Activated T-helper 9 cell treated with anti-CD3 and anti-CD28 coated beads, Interleukin-2, amount 50 U/mL, for 16 hours (primary cell): Measurements from ENCODE around the gene COL4A2.

Experiments used
- DNase-seq: peaks from one replicate; pipeline ENCODE4 v3.0.0-alpha.2; 2020; ENCODE audit warnings: low read depth

Gene COL4A2

DNA sequence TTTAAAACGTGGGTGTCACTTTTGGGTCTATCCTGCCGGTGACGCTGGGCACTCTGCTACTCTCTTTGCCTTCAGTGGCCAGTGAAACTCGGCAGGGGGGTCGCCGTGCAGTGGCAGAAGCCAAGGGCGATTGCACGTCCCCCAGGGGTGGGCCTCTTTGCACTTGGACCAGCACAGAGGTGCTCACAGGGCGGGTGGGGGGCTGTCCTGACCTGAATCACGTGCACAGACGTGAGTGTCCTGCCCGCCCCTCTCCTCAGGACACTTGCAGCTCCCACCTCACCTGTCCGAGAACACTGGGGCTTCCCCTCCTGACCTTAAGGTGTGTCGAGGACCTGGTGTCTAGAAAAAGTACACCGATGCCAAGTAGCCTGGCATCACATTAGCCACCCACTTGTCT lies 16.3 kb upstream of the COL4A2 start:
- DNase-seq = no peak

DNA sequence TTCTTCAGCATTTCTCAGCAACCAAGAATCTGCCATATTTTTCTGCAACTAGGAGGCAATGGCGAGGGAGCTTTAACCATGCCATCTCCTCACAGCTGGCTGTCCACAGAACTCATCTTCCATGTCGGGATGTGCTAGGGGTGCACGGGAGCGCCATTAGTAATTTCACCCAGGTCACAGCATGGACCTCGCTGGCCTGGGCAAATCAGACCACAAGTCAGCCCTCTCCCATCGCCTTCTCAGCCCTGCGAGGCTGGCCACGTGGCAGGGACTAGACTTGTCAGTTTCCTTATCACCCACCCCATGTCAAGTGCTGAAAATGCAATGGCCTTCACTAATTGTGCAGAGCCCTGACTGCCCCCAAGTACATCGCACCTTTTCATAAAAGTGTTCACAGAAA lies 15.8 kb upstream of the COL4A2 start:
- no peak for DNase-seq

DNA sequence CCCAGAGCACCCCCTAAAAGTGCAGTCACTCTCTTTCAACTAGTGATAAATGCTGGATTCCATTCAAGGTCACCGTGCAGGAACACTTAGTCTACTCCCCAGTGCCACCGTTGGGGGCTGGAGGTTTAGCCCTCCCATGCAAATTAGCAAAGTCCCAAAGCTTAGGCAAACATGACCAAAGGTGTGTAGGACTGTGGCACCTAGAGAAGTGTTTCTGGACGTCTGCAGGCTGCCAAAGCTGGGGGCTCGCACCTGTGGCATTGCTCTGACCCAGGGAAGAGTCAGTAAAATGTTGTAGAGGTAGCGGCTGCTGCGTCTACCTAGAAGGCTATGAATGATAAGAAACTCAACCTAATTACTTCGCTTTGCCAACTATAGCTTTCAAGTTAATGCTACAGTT lies 14.0 kb upstream of the COL4A2 start:
- no peak for DNase-seq

DNA sequence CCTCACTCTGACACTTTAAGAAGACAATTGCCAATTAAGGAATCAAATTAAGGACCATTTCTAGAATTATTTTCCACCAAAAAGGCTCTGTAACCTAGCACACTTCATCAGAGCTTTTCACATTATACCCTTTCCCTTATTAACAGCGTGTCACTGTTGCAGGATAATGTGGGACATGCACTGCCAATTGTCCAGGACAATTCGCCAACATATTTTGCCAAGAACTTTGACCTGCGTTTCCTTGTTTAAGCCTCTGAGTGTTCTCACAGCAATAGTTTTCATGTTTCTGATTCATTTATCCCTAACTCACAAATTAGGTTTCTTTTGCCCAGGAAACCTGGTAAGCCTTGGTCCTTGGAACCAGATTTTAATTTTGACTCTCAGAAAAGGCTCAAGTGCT lies 13.4 kb upstream of the COL4A2 start:
- no peak for DNase-seq

DNA sequence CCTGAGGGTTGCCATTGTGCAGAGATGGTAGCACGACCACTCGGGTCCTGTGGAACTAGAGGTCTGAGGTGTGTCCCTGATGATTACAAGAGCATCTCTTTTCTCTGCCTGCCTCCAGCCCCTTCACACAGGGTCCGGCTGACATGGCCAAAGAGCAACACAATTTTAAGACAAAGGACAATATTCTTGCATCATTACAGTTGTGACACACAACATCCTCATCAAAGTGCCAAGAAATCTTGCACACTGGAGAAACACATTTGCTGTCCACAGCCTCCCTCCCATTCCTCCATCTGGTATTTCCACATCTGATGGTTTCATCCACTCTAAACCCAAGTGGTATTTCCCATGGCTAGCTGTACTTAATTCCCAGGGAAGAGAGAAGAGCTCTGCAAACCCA lies 12.9 kb upstream of the COL4A2 start:
- DNase-seq = no peak

DNA sequence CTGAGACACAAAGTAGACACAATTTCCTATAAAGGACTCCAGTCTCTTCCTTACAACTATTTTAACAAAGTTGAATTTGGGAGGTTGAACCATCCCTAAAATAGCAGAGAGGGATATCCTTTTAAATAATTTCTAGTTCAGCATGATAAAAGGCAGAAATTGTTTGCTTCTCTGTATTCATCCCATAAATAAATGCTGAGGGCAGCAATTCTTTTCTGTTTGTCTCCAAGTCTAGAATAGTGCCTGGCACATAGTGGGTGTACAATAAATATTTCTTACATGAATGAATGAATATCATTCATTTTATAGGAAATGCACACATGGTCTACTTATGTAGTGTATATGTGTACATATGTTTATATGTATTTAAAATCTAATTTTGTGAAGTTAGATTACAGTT lies 12.5 kb upstream of the COL4A2 start:
- DNase-seq = no peak

DNA sequence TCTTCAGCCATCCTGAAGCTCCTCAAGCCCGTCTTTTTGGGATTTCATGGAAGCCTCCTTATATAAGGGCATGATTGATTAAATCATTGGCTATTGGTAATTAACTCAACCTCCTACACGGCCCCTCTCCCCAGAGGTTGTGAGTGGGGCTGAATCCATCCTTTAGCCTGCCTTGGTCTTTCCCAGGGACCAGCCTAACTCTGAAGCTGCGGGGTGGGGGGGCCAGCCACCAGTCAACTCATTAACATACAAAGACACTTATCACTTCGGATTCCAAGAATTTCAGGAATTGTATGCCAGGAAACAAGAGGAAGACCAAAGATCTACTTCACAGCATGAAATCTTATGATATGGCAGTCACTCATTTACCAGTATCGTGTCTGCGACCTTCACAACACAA lies 10.1 kb upstream of the COL4A2 start:
- DNase-seq = no peak

DNA sequence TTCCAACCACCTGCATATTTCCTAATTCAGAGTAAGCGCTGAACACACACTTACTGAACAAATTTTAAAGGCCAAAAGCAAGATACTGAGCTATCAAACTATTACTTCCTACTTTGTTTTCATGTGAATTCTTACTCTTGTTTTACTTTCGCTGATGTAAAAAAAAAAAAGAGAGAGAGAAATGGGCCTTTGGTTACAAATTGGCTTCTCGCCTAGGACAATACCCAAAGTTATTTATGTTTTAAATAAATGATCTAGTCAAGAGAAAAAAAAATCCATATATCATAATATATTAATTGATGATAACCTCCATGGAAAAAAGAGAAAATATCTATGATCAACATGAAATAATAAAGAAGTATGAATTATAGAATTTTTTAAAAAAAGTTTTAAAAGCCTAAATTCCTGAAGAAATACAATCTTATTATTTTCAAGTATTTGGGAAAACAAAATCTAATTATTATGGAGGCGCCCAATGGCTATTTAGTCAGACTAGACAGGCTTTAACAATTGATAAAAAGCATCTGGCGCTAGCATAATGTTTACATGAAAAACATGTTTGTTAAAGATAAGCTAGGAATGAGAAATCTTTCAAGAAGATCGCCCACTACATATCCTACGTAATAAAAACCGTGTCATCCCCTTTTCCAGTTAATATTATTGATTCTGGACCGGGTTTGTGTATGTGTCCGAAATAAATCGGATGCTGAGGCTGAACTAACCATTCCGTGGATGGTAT lies 9.1 kb upstream of the COL4A2 start:
- no peak for DNase-seq

DNA sequence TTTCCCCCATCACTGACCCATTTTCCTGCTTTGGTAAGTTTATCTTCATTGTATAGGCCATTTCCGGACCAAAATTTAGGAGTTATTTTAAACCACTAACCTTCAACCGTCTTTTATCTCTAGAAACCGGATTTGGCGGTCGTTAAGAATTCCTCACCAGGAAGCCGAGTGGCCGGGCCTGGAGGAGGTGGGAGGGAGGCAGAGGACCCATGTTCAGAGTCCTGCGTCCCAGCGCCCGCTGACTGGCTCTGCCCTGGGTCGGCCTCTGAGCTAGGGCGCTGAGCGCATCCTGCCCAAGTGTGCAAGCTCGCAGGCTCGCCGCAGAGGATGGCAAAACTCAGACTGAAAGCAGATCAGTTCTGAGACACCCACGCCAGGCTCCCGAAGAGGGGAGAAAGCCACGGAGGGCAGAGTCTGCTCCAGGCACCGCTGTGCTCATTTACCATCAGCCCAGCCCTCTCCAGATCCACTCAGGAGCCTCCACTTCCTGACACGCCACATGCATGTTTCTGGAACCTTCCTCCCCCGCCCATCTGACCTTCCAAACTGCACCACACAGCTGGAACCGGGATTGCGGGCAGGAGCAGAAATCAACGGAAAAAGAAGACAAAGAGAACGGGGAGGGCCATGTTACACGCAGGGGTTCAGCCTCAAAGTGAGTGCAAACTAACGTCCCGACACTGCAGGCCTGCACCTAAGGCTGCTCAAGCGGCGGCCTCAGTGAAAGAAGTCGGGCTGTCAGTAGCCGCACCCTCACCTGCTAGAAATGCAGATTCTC lies 8.4 kb upstream of the COL4A2 start:
- no peak for DNase-seq

DNA sequence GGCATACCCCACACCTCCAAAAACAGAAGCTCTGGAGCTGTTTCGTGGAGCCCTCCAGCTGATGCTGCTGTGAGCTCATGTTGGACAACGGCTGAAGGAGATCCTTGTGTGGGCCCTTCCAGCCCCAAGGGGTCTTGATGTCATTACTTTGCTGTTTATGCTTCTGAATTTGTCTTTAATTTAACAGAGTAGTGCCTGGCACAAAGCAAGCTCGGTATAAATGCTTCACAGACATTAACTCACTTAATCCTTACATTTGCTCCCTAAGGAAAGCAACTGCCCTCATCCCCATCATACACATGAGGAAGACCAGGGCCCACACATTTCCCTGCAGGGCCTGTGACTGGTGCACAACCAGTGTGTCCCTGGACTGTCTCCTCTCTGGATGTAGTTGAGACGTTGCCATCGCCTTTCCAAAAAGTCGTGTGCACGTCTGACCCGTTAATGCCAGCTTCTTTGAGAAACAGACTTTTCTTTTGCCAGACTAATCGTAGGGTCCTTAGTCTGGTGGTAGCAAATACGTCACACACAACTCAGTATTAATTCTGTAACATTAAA lies 7.7 kb upstream of the COL4A2 start:
- no peak for DNase-seq

DNA sequence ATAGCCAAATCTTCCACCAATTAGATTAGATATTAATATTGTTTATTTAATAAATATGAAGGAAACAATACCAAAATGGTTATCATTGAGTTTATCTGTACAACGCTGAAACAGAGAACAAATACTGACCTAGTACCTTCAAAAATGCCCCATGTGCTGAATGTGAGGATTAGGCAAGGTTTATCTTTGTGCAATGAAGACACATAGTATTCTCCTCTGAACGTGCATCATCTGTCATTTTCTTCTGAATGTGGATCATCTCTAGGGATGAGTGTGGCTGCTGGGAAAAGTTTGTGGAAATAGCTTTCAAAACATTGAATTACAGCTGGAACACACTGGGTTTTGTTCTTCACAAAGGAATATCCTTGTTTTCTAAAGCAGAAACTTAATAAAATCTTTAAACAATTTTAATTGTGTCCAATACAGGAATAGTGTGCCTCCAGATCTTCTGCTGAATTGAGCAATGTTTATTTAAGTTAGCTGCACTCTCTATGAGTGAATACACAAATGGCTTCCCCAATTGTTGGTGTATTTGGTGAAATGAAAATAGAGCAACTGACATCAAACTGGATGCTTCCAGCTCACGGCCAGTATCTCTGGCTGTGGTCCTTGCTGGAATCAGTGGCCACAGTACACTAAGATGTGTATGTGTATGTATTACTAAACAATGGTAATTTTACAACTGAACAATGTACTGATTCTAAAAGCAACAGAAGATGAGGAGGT lies 6.8 kb upstream of the COL4A2 start:
- no peak for DNase-seq

DNA sequence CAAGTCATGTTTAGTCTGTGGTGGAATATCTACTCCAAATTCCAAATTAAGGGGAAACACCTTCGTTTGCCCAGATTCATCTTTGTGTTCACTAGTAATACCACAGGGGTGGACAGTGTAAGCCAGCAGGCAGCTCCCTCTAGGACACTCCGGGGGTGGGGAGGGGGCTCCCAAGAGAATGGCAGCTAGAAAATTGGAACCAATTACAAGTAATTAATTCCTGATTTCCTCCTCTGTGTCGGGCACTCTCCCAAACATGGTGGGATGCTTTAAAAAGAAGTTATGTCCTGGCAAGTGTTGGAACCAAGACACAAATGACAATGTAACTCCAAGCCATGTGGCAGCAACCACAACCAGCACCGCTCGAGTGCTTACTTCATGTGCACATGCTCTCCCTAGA lies 6.0 kb upstream of the COL4A2 start:
- no peak for DNase-seq

DNA sequence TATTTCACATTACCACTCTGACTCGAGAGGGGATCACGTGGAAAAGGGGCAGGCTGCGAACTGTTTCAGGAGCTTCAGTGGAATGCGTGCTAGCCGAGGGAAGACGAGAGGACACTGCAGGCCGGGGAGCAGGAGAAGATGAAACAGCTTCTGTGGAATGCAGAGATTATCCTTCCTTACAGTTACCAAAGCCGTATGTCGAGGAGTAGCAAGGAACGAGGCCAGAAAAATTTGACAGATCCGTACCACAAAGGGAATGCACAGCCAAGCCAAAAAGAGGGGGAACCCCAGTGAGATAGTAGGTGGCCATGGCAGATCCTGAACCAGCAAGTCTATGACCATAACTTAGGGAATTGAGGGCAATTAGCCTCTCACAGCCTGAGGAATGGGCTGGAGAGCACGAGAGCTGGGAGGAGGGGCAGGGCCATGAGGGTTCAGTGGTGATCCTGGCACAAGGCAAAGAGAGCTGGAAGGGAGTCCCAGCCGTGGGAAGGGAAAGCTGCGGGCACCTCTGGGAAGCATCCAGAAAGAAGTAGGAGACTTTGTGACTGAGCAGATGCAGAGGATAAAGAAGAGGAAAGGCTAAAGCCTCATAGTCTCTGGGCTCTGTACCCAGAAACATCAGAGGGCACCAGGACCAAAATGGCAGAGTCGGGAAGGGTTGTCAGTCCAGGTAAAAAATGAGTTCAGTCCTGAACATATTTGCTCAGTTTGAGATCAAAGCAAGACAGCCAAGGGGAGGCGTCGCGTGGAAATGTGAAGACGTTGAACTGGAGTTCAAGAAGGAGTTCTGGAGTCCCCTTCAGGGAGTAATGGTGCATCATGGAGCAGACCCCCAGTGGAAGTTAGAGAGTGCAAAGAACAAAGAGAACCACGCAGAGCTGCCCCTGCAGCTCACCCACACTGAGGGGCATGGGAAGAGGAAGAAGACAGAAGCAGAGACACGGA lies 5.2 kb upstream of the COL4A2 start:
- no peak for DNase-seq

DNA sequence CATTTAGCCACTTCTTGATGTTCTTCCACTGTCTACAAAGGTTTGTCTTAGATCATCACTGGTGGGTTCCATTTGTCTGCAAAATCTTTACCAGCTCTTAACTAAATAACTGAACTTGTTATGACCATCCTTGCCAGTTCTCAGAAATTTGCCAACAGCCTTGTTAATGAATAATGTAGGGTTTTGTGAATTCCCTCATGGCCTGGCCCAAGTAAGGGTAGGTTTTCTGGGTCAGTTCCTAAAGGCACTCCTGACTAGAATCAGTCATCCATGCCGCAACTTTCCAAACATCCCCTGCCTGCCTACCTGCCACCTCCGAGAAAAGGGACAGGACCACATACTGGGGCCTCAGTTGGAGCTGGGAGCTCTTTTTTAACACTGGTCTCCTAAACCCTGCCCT lies 4.1 kb upstream of the COL4A2 start:
- no peak for DNase-seq

DNA sequence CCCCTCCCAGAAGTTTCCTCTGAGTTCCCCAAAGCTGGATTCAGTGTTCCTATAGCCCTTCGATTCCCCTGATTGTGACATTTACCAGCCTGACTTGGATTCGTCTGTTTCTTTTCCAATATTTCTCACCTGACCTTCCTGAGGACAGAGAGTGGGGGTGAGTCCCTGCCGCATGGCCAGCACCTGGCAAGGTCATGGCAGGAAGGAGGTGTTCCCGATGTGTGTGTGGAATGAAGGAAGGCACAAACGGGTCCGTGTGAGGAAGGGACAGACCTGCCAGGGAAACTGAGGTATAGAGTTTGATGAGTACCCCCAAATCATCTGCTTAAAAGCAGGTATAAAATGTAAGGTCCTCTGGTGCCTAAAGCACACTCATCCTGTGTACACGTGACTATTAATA lies 3.4 kb upstream of the COL4A2 start:
- no peak for DNase-seq

DNA sequence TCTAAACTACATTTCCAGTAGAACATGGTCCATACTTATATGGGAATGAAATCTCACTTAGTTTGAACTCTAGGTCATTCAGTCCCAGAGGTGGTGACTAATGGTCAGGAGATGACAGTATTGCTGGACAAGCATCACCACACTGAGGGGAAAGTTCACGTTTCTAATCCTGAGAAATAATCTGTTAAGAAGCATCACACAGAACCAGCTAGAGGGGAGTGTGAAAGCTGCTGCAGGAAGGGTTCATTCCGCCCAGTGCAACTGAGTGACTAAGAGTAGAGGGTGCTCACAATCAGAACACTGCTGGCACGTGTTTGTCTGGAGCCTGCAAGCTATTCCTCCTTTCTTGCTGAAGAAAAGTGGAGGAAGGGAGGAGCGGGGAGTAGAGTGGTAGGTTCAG lies 2.8 kb upstream of the COL4A2 start:
- DNase-seq = no peak

DNA sequence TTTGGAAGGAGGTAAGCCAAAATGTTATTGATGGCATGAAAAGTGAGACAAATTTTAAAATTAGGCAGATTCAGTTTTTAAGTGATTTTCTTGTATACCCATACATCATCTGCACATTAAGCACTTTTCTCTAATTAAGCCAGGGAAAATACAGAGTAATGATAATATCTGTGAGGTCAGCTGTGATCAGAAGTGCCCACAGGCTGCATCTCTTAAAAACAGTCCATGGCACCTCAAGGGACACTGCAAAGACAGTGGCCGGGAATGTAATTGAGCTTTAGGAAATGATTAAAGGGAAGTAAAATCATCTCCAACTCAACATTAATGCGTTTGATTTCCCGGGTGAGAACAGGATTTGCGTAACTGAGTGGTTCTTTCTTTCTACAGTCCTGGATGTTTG lies 2.1 kb upstream of the COL4A2 start:
- no peak for DNase-seq

DNA sequence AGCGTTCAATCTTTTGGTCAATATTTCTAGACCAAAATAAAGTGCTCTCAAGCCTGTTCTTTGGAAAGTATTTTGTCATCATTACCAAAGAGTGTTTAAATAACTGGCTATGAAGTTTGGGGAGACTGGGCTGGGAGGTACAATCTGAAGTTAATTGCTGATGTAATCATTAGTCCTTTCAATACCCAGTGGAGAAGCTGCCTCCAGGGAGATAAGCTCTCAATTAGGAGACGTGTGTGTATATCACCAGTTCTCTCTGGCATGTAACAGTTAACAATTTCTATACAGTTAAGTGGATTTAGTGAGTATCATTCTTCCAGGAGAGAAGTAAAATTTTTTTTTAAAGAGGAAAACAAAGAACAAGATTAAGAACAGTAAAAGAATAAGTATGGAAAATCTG lies 1.5 kb upstream of the COL4A2 start:
- no peak for DNase-seq

DNA sequence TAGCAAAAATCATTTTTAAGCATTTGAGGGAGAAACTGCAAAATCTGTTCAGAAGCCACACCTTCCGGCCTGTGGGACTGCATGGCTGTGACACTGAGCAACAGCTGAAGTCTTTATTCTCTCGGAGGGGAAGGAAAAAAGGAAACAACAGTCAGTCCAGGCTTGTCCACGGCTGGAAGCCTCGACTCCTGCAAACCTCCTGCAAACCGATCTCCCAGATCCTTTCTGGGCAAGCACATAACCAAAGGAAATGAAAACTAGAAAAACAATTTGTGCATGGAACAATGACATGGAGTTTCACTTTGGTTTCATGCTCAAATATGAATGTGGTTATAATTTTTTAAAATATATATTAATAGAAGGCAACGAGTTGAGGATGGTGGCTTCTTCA lies 1.1 kb upstream of the COL4A2 start:
- DNase-seq = no peak

DNA sequence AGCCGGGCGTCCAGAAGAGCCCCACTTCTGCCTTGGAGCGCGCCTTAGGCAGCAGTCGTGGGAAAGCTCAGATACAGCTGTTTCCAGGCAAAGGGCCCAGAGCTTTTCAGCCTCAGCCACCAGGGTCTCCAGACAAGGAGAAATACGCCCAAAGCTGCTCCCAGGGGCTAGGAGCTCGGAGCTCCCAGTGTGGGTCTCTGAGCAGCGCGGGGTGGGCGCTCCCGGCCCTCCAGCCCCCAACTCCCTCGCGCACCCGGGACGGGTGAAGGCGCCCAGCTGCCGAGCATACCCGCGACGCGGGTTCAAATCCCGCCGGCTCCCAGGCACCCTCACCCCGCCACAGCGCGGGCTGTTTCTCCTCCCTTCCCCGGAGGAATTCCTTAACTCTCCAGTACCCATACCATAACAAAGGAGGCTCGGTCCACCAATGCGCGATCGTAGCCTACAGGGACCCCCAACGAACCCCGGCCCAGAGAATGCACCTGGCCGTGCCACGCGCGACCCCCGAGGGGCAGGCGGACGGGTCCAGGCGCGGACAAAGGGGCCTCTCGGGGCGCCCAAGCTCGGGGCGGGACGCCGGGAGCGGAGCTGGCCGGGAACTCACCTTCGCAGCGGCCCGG lies 634 bp upstream of the COL4A2 start:
- DNase-seq = no peak
